Mammary epithelial cell (primary cell): ENCODE results near the gene TAF6.

Experiments used
- CTCF ChIP-seq, 2 donors: IDR thresholded peaks in 1 of 2; conservative IDR thresholded peaks in 1 of 2; 2 replicates each; pipeline ENCODE4 v1.5.1; 2011 to 2012; ENCODE audit warnings: inconsistent platforms in 2 of 2, low read length in 2 of 2, mild to moderate bottlenecking in 2 of 2, control low read depth in 1 of 2, low read depth in 1 of 2; ENCODE audit not compliant: insufficient read depth in 1 of 2; ENCODE audit errors: extremely low read depth in 1 of 2
- EZH2 ChIP-seq: IDR thresholded peaks from 2 replicates; pipeline ENCODE4 v1.6.1; 2012; ENCODE audit warnings: low read length, inconsistent platforms, borderline replicate concordance

DNA sequence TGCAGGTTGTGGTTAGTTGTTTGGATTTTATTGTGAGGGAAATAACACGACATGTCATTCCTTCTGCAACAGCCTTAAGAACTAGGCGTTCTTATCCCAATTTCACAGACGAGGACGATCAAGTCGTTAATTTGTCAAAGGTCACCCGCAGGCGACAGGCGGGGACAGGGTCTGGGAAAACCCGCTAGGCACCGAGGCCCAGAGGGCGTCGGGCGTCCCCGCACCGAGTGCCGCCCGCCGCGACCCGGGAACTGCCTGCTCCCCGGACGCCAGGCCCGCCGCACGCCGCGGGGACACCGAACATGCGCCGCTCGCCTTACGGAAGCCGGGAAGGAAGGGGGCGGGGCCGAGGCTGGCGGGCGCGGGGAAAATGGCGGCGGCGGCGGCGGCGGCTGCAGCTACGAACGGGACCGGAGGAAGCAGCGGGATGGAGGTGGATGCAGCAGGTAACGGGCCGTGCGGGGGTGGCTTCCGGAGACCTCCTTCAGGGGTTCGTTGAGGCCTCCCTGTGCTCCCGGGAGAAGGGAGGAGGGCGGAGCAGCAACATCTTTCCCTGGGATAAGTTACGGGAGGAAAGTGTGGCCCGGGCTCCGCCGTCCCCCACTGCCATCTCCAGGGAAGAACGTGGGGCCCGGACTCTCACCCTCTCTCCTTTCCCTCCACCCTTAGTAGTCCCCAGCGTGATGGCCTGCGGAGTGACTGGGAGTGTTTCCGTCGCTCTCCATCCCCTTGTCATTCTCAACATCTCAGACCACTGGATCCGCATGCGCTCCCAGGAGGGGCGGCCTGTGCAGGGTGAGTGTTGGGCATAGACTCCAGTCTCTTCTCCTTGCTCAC, 30.3 kb downstream of the TAF6 start, which contains the start of gene COPS6:
- TF ChIP-seq CTCF (conservative IDR thresholded peaks at IDR 0.05 in 1 of 2, IDR thresholded peaks at IDR 0.05 in 1 of 2; ENCODE audit: extremely low read depth in 1 of 2, insufficient read depth in 1 of 2, low read depth in 1 of 2, low read length in 2 of 2) = no peak
- TF ChIP-seq EZH2 = no peak
